AG20443 (cell line): ENCODE measurements around the gene ITGA5.

Experiments
- DNase-seq: peaks from one replicate; pipeline ENCODE4 v3.0.0; 2012; ENCODE audit warnings: low spot score, mixed read lengths

Gene ITGA5

GRCh38 chr12:54430471-54431069 lies 11.5 kb upstream of the ITGA5 start:
- no peak for DNase-seq

- DNase-seq, result no peak
Observed at GRCh38 chr12:54429014-54429471, 10.0 kb upstream of the ITGA5 start.

DNA sequence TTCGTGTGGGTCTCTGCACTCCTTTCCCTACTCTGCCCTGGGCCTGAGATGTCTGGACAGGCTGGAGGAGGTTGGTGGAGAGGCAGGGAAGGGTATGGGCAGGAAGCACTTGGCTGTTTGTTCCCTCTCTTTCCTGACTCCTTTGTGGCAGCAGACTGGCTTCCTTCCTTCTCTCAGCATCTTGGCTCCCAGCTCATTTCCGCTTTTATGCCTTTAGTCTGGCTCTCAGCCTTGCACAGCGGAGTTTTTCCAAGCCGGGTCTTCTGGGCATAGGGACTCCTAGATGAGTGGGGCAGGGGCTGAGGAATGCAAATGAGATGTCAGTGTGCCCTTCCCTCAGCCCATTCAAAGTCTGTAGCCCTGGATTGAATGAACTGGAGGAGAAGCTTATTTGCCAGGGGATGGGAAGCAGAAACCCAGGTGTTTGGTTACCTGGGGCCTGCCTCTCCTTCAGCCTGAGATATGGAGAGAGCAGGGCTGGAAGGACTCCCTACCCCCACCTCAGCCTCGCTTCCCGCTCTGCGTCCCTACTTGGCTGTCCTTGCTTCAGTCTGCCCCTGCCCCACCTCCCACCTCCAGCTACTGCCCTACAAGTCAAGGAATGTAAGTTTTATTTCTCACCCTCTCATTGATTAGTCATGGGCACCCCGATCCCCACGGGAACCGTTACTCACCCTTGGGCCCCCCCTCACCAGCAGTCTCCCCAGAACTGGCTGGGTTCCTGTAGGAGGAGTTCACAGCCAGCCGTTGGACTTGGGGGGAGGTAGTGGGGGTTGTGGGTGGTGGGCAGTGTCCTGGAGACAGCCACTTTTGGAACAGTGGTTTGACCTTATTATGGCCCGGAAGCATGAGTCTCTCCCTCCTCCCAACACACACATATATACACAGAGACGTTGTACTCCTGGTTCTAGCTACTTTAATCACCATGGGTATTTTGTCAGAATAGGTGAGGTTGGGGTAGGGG lies 9.3 kb upstream of the ITGA5 start:
- peak; percentile 64 for DNase-seq

DNA sequence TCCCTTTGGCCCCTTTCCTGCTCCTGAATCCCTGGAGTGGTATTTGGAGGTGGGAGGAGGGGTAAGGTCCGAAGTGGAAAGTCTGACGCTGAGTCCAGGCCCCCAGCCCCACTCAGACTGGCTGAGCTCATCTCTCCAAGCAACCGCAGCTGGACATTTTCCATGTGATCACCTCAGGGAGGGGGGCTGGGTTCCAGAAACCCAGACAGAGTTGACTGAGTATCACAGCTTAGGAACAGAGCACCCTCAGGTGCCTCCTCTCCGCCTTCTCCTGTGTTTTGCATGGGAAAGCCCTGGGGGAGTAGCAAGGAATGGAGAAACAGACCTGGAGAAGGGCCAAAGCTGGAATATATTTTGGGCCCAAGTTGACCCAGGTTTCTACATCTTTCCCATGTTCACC lies 8.0 kb upstream of the ITGA5 start:
- no peak for DNase-seq

- DNase-seq, result no peak
Observed at GRCh38 chr12:54426690-54427089, 7.6 kb upstream of the ITGA5 start.

DNA sequence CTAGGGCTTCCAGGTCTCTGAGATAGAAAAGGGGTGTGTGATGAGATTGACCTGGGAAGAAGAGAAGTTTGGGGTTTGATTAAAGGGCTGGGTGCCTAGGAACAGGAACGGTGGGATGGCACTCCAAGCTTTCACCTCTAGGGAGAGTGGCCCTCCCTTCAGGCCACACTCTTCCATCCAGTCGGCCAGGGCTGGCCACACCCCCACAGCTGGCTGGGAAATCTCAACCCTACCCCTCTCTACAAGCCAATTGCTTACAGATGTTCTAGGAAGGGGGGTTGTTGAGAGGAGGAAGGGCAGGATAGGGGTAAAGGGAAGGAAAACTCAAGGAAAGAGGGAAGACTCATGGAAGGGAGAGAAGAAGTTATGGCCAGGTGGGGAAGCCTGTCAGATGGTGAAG lies 6.6 kb upstream of the ITGA5 start:
- DNase-seq, result no peak

DNA sequence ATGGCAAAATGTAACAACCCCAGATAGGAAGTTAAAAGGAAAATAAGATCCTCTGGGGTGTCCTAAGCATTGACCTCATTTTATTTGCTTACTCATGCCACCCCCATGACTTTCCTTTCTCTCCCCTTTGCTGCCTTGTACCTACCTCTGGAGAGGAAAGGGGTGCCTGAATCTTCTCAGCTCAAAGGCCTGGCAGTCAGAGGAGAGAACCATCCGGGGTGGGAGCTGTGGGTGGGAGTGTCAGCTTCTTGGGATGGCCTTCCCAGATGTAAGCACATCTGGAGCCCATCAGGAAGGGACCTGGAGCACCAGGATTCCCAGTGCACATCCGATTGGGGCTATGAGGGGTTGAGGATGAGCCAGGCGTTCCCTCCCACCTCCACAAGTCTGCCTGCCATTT lies 5.2 kb upstream of the ITGA5 start:
- no peak for DNase-seq

DNA sequence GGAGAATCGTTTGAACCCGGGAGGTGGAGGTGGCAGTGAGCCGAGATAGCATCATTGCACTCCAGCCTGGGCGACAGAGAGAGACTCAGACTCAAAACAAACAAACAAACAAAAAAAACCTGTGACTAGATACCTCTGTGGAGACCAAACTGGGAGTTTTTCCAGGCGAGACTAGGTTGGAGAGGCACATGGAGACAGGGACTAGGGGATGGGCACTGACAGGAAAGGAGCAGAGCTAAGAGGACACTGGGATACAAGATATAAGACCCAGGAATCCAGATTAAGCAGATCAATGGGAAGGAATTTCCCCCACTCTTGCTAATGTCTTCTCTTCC lies 4.7 kb upstream of the ITGA5 start:
- no peak for DNase-seq

DNA sequence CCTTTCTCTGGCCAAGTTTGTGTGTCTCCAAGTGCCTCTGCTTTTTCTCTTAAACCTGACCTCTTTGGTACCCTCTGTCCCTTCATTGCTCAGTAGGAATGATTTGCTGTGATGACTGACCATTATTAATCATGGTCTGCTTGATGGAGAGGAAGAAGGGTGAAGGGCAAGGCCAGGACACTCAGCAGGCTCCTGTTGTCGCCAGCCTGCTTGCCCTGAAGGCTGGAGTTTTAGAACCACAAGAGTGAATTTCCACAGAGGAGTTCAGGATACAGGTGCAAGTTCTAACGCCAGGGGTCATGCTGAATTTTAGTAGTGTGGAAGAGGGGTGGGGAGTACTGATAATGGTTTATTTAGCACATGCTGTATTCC lies 2.8 kb upstream of the ITGA5 start:
- DNase-seq, result no peak

DNA sequence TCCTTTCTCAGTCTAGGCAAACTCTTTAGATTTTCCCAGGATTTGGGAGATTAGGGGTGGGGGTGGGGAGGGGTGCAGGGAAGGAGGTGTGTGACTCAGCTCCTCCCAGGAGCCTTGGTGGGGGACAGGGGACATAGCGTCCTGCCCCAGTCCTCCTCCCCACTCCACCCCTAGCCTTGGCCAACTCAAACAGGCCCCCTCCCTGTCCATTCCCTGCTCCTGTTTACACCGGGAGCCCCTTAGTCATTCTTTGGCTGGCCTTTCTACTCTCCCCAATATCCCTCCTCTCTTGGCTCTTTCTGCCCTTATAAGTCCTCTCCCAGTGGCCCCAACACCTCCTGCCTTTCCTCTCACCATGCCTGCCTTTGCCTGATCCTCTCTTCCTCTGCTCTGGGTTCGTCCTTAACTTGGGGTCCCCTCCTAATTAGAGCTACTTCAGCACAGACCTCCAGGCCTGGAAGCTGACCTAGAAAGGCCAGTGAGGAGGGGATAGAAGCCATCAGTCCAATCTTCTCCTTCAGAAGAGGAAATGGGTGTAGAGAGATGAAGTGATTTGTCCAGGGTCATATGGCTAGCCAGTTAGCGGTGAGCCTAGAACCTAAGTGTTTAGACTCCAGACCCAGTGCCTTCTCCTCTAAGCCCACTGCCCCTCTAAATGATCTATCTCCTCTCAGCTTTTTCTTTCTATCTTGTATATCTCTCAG lies 2.3 kb upstream of the ITGA5 start:
- DNase-seq, result no peak

DNA sequence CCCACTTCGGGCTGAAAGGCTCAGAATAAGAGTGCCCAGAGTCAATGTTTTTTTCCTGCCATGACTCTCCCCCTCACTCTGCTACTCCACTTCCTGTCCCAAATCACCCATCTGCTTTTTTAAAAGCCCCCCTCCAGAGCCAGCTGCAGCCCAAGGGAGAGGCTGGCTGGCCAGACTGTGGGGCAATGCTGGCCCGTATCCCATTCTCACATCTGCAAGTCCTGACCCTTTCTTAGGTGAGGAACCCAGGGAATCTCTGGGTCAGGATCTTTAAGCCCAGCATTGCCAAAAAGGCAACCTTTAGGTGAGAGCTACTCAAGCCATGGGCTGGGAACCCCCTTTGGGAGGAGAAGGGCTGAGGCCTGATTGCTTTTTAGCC lies 1.7 kb upstream of the ITGA5 start:
- no peak for DNase-seq

DNA sequence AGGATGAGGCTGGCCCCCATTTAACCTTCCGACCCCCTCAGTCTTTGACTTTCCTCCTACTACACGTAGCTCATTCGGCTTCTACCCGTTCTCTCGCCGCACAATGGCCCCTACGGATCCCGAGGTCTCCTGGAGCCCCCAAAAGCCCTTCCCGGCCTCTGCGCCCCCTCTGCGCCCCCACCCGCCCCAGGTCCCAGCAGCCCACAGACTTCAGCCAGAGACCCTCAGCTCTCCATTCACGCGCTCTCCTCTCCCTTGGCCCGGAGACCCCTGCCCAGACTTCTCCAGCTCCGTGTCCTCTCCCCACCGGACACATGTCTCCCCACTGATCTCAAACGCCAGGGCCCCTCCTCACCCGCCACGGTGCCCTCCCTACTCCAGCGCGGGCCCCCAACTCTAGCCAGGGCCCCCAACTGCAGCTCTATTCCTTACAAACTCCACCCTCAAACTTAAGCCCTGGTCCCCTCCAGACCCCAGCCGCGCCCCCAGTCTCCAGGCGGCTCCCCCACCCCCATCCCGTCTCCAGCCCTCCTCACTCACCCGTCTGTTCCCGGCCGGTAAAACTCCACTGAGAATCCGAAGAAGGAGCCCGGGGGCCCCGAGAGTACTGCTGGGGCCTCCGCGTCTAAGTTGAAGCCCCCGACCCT lies 502 bp downstream of the ITGA5 start:
- no peak for DNase-seq

- no peak for DNase-seq
Observed at GRCh38 chr12:54417712-54418440, 1.2 kb downstream of the ITGA5 start.

DNA sequence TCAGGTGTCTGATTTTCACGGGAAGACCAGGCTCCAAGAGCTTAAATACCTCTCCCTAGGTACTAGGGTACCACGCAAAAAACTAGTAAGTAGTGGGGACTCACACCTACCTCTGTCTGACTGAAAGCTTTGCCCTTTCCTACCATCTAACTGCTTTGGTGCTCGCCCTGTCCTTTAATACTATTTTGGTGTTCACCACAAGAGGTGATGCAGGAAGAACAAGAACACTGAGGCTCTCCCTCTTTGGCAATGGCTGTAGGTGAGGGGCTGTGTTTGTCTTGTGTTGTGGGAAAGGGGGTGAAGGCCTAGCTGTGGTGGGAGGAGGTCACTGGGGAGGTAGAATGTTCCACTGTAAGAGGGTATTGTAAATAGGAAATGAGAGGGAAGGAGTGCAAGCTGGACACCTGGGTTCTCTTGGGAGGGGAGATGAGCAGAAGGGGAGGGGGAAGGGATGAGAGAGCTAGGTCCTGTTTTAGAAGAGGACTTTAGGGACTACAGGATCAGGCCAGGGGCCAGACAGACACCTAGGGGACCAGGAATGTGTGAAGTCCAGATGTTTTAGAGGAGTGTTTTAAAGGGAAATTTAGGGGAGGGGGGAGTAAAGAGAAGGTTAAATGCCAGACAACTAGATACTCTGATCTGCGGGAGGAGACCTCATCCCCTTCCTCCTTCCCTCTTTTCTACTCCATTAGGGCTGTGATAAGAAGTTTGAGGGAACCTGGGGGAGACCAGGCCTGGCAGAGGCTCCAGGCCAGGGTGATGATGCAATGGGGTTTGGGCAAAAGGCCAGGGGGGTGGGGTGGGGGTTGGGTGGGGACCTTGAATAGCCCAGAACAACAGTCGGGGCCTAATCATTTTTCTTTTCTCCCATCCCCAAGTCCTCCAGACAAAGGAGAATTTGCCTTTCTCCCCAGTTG lies 2.1 kb downstream of the ITGA5 start:
- DNase-seq, result peak; percentile 55

- no peak for DNase-seq
Observed at GRCh38 chr12:54415221-54415929, 3.7 kb downstream of the ITGA5 start.

DNA sequence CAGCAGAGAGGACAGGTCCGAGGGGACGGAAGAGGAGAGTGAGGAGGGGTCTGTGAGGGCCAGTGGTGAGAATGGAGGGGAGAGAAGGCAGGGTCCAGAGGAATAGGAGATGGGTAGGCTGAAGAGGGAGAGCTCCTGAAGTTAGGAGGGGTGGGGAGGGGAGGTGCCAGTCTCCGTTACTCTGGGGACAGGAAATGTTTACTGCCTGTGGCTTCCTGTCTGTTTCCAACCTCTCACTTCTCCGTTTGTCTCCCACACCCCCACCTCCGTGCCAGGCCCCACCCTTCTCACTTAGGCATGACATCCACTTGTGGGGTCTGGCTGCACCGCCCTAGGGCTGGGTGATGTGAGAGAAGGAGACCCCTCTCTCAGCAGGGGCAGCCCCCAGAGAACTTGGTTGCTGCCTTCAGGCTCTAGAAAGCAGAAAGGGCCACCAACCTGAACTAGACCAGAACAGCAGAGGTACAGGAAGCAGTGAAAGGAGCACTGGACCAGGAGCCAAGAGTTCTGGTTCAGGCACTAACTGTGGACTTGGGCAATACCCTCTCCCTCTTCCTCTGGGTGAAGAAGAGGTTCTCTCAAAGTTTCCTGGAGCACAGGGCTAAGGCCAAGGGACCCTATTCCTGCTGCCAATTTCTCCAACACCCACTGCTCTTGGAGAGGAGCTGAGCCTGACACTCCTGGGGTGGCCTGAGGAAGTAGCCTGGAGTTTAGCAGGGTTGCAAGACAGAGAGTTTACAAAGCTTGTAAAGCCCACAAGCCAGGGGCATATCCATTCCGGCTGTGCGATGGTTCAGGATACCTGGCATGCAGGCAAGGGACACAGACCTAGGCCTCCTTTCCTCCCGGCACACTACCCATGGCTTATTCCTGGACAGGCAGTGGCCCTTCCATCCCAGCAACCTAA lies 5.5 kb downstream of the ITGA5 start:
- DNase-seq, result peak; percentile 62

GRCh38 chr12:54412786-54413185 lies 6.3 kb downstream of the ITGA5 start:
- no peak for DNase-seq

DNA sequence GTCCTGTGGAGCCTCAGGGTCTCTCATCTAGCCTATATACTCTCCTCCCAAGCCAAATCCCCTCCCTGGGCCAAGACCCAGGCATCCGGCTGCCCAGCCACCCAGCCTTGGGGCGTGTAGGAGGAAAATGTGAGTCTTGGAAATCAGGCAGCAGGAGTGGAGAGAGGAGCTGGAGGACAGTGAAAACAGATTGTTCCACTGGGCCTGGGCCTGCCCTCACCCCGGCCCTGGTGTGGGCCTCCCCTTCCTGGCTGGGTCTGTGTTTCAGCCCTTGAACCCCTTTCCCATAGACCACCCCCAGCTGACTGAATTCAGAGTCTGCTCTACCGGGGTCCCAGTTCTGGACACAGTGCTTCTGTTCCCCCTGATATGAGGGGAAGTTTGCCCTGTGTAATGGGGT lies 6.7 kb downstream of the ITGA5 start:
- DNase-seq, result no peak
